Endothelial cell of umbilical vein (primary cell): ENCODE measurements around the gene XPO6. TPM values are rescaled to one million over a fixed set of nuclear protein-coding genes. Genes with fewer than 3 reads are reported as not detected.

Source experiments
- BruUV-seq: library from RNA; stranded (reverse); fragments of 400-500 nt; replicated peaks from 2 replicates; lab custom pipeline; 2021; lab: Mats Ljungman, UMichigan
- CTCF ChIA-PET: fragments of 300-600, 350-600 bp; sonication (Branson Sonifier 250); formaldehyde crosslinking; loops from one replicate; lab custom pipeline; 2021; ENCODE audit warnings: antibody characterized with exemption, inconsistent platforms; lab: Charles Lee
- POLR2A ChIA-PET: fragments of 300-600, 350-600 bp; sonication (Branson Sonifier 250); formaldehyde crosslinking; loops from one replicate; lab custom pipeline; 2021; ENCODE audit warnings: antibody characterized with exemption, inconsistent platforms; lab: Charles Lee
- DNase-seq: peaks from one replicate; pipeline ENCODE4 v3.0.0-alpha.2; 2011; ENCODE audit warnings: low read depth, low spot score
- FAIRE-seq: peaks from 2 replicates; lab custom pipeline; 2011; peaks lifted over from hg19 to GRCh38; lab: Jason Lieb, UNC
- H2AFZ ChIP-seq: 2 replicates; pipeline ENCODE4 v1.6.0; 2012; ENCODE audit warnings: low read depth, low read length, control low read depth, inconsistent platforms
- H3K27ac ChIP-seq: 2 replicates; pipeline ENCODE4 v1.5.1; 2011; ENCODE audit warnings: low read depth, mild to moderate bottlenecking, control low read depth, low read length, moderate library complexity; ENCODE audit not compliant: insufficient read depth
- H3K27me3 ChIP-seq, 2 experiments: 2 replicates each; pipeline versions ENCODE4 v1.6.0 to v1.6.1; 2011; ENCODE audit warnings: low read length in 2 of 2, mixed read lengths in 1 of 2; ENCODE audit not compliant: control insufficient read depth in 2 of 2, insufficient read depth in 2 of 2
- H3K36me3 ChIP-seq, 2 experiments: 2 replicates in 1 of 2; 3 replicates in 1 of 2; pipeline ENCODE4 v1.5.1; 2011; ENCODE audit warnings: low read length in 2 of 2, mild to moderate bottlenecking in 1 of 2, moderate library complexity in 1 of 2; ENCODE audit not compliant: control insufficient read depth in 2 of 2, insufficient read depth in 2 of 2; ENCODE audit errors: extremely low read depth in 1 of 2
- H3K4me1 ChIP-seq: 3 replicates; pipeline ENCODE4 v1.5.1; 2011; ENCODE audit warnings: mild to moderate bottlenecking, low read length; ENCODE audit not compliant: control insufficient read depth, insufficient read depth; ENCODE audit errors: extremely low read depth
- H3K4me2 ChIP-seq: 2 replicates; pipeline ENCODE4 v1.6.1; 2011; ENCODE audit warnings: low read length, control low read depth, mixed read lengths; ENCODE audit not compliant: insufficient read depth
- H3K4me3 ChIP-seq, 3 experiments: fragments of 200-600 bp in 1 of 3; sonication (generic), shearing (Covaris generic) in 1 of 3; replicated peaks in 1 of 3; 2 replicates each; pipeline ENCODE4 v1.5.1; 2011 to 2016; ENCODE audit warnings: control low read depth in 3 of 3, low read length in 3 of 3, mild to moderate bottlenecking in 2 of 3, inconsistent platforms in 1 of 3, low read depth in 1 of 3, moderate library complexity in 1 of 3; ENCODE audit not compliant: insufficient read depth in 1 of 3
- H3K79me2 ChIP-seq: 2 replicates; pipeline ENCODE4 v1.6.0; 2012; ENCODE audit warnings: low read length, inconsistent platforms; ENCODE audit not compliant: control insufficient read depth, insufficient read depth
- H3K9ac ChIP-seq: replicated peaks from 2 replicates; pipeline ENCODE3; 2011; ENCODE audit warnings: low read length, control low read depth; ENCODE audit not compliant: insufficient read depth; ENCODE audit errors: extremely low read depth
- H3K9me1 ChIP-seq: replicated peaks from 3 replicates; pipeline ENCODE4 v1.6.0; 2011; ENCODE audit warnings: mild to moderate bottlenecking, low read length; ENCODE audit not compliant: control insufficient read depth, insufficient read depth; ENCODE audit errors: extremely low read depth
- H3K9me3 ChIP-seq: replicated peaks from 2 replicates; pipeline ENCODE4 v1.5.1; 2012; ENCODE audit warnings: low read length, inconsistent platforms; ENCODE audit not compliant: control insufficient read depth, insufficient read depth
- H4K20me1 ChIP-seq: replicated peaks from 2 replicates; pipeline ENCODE3; 2011; ENCODE audit warnings: mild to moderate bottlenecking, low read length; ENCODE audit not compliant: control insufficient read depth, insufficient read depth; ENCODE audit errors: extremely low read depth
- EZH2 ChIP-seq: IDR thresholded peaks from 2 replicates; pipeline ENCODE4 v1.6.1; 2012; ENCODE audit warnings: borderline replicate concordance, low read depth, mild to moderate bottlenecking, moderate library complexity, low read length, inconsistent platforms; ENCODE audit not compliant: severe bottlenecking
- FOS ChIP-seq: IDR thresholded peaks from 2 replicates; pipeline ENCODE4 v1.6.1; 2011; ENCODE audit warnings: mild to moderate bottlenecking, low read length, moderate library complexity, borderline replicate concordance; ENCODE audit not compliant: insufficient read depth
- GATA2 ChIP-seq: IDR thresholded peaks from 2 replicates; pipeline ENCODE4 v1.7.0; 2011; ENCODE audit warnings: low read depth, mild to moderate bottlenecking, moderate library complexity, mixed read lengths, low read length; ENCODE audit not compliant: insufficient read length, insufficient read depth
- JUN ChIP-seq: IDR thresholded peaks from 2 replicates; pipeline ENCODE4 v1.6.1; 2011; ENCODE audit warnings: borderline replicate concordance, low read depth; ENCODE audit not compliant: insufficient read length, insufficient read depth
- MYC ChIP-seq: IDR thresholded peaks from one replicate; pipeline ENCODE4 v1.6.1; 2011; ENCODE audit warnings: mild to moderate bottlenecking, low read depth, low read length
- POLR2A ChIP-seq: IDR thresholded peaks from 2 replicates; pipeline ENCODE4 v1.6.1; 2012; ENCODE audit warnings: low read depth, mild to moderate bottlenecking, control low read depth, low read length
- POLR2AphosphoS5 ChIP-seq: IDR thresholded peaks from 2 replicates; pipeline ENCODE4 v1.6.1; 2012; ENCODE audit warnings: low read depth, mild to moderate bottlenecking, control low read depth, low read length, moderate library complexity; ENCODE audit not compliant: insufficient read depth
- dilution Hi-C: fragments of 300-500 bp; cut with MboI; formaldehyde crosslinking; loops from one replicate; pipeline ENCODE4 v1.15.0; 2019; ENCODE audit warnings: low sequenced_read_pairs; ENCODE audit not compliant: extremely low pct_ligation_motif_present
- intact Hi-C: fragments of 100-400 bp; cut with micrococcal nuclease; formaldehyde crosslinking; loops from one replicate; pipeline ENCODE4 v1.10.0; 2022
- polyA plus RNA-seq, 4 experiments: library from polyadenylated mRNA; depleted of rRNA in 3 of 4; stranded (reverse) in 3 of 4; unstranded in 1 of 4; fragments of >200 nt; gene quantifications; 2 replicates each; pipeline versions ENCODE4 v1.2.1 to v1.2.3, GENCODE V29; 2011 to 2012; ENCODE audit warnings: missing spikeins in 1 of 4
- total RNA-seq: library from RNA; stranded (reverse); gene quantifications from 2 replicates; pipeline ENCODE4 v1.2.3, GENCODE V29; 2021
- TF ChIP-seq, protein P1 (sequence below), 2 donors: IDR thresholded peaks; 1 replicate in 1 of 2; 2 replicates in 1 of 2; pipeline ENCODE4 v1.5.1; 2011; ENCODE audit warnings: low read length in 2 of 2, mild to moderate bottlenecking in 2 of 2, moderate library complexity in 2 of 2, control low read depth in 1 of 2, inconsistent platforms in 1 of 2, low read depth in 1 of 2; ENCODE audit not compliant: insufficient read depth in 1 of 2; ENCODE audit errors: extremely low read depth in 1 of 2
- TF ChIP-seq, protein P2 (sequence below): IDR thresholded peaks from 2 replicates; pipeline ENCODE4 v1.6.1; 2011; ENCODE audit not compliant: insufficient read depth, insufficient read length

Gene XPO6
- total and polyA plus RNA-seq, 2 donors (not counting 3 experiments of a cell fraction or from before 2014, with no cell fraction given), result 170 to 272 TPM

DNA sequence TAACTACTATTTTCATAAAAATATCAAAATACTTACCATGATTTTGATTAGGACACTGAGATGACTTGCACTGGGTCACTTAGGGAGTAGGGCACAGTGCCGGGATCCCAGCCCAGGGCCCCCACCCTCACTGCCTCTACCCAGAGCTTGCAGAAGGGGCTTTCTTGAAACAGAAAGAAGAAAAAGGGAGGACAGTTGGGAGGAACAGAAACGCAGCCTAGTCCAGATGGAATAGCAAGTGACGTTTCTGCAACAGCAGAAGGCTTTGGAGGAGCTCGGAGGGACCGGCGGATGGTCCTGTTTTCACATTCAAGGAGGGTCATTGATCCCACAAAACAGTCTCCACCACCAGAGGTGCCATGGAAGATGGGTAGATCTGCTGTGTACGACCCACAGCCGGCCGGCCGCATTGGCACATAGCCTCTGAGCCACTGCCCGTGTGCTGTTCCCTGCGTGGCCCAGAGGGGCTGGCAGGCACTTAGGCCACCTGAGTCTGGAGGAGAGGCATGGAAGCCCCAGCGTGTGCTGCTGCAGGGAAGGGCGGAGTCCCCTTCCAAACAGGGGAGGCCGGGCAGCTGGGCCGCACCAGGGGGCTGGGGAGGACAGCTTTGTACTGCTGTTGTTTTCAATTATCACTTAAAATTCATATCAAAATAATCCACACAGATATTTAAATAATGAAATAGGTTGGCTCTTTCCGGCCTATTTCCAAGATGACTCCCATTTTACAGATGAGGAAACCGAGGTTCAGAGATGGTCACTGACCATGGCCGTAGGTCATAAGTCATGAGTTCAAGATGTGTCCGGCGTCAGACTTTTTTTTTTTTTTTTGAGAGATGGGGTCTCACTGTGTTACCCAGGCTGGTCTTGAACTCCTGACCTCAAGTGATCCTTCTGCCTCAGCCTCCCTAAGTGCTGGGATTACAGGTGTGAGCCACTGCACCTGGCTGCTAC is 125.3 kb downstream of the XPO6 start:
- FAIRE-seq (no peak), DNase-seq (no peak)
- TF ChIP-seq EZH2, result no peak
- TF ChIP-seq, protein P1, sequence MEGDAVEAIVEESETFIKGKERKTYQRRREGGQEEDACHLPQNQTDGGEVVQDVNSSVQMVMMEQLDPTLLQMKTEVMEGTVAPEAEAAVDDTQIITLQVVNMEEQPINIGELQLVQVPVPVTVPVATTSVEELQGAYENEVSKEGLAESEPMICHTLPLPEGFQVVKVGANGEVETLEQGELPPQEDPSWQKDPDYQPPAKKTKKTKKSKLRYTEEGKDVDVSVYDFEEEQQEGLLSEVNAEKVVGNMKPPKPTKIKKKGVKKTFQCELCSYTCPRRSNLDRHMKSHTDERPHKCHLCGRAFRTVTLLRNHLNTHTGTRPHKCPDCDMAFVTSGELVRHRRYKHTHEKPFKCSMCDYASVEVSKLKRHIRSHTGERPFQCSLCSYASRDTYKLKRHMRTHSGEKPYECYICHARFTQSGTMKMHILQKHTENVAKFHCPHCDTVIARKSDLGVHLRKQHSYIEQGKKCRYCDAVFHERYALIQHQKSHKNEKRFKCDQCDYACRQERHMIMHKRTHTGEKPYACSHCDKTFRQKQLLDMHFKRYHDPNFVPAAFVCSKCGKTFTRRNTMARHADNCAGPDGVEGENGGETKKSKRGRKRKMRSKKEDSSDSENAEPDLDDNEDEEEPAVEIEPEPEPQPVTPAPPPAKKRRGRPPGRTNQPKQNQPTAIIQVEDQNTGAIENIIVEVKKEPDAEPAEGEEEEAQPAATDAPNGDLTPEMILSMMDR (IDR thresholded peaks at IDR 0.05; ENCODE audit: extremely low read depth in 1 of 2, insufficient read depth in 1 of 2, low read depth in 1 of 2, low read length in 2 of 2), result no peak
- no peak for TF ChIP-seq JUN
- TF ChIP-seq FOS, result no peak
- TF ChIP-seq POLR2A, result no peak
- TF ChIP-seq POLR2AphosphoS5, result no peak
- TF ChIP-seq, protein P2, sequence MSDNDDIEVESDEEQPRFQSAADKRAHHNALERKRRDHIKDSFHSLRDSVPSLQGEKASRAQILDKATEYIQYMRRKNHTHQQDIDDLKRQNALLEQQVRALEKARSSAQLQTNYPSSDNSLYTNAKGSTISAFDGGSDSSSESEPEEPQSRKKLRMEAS, result no peak
- no peak for TF ChIP-seq MYC
- no peak for TF ChIP-seq GATA2
- no peak overlapping the region for H3K4me2 ChIP-seq
- no peaks in the 10 kb centered on the region for H3K4me1 ChIP-seq
- H3K4me3 ChIP-seq, result no peak overlapping the region
- no peaks in the 10 kb centered on the region for H4K20me1 ChIP-seq
- H3K9me1 ChIP-seq, result no peaks in the 10 kb centered on the region
- CTCF ChIA-PET, result interaction anchor here (0.8 to 1.5 kb wide), 2 partner anchors 16 to 132 kb away, joined by 4 read pairs; no protein-coding TSS in a partner anchor
- no TSS peak for BruUV-seq
- no peaks in the 10 kb centered on the region for H3K9me3 ChIP-seq
- peaks cover 0 to 2% of the 10 kb centered on the region in 2 experiments for H3K36me3 ChIP-seq
- dilution Hi-C loops (no loop called here), intact Hi-C loops (no loop called here)
- no peak overlapping the region for H3K27ac ChIP-seq
- POLR2A ChIA-PET, result no interaction called here
- H3K79me2 ChIP-seq, result no peaks in the 10 kb centered on the region
- H2AFZ ChIP-seq, result no peak overlapping the region
- H3K9ac ChIP-seq, result no peak overlapping the region
- no peaks in the 10 kb centered on the region for H3K27me3 ChIP-seq
